ENCODE measurements around the gene PFN1. TPM values are rescaled to one million over a fixed set of nuclear protein-coding genes. Genes with fewer than 3 reads are reported as not detected.
"Not testable (repeated sequence)": the region's sequence is repeated elsewhere in the genome, so short reads cannot be mapped to it uniquely, and the experiment has no call there.

Gene PFN1
- polyA plus RNA-seq, 3 donors from 2014 or later = 3,573 to 4,444 (median 3,740) TPM

- Mint-ChIP-seq H3K27ac (peak overlapping the region in 2 of 6 donors; percentile 51 to 84), H3K4me1 (peaks cover 67 to 70% of the 10 kb centered on the region in 2 donors), H3K9me3 (no peaks in the 10 kb centered on the region), H3K36me3 (peaks cover 6 to 40% (median 20%) of the 10 kb centered on the region in 3 donors), H3K4me3 (peak overlapping the region; percentile 36 to 100 (median 99)), H3K27me3 (ENCODE audit: low read depth in 3 of 3) (peaks cover 13 to 27% (median 13%) of the 10 kb centered on the region in 3 donors)
- DNase-seq = no peak
Measured at GRCh38 chr17:4938069-4938491, 10.2 kb downstream of the PFN1 start.

DNA sequence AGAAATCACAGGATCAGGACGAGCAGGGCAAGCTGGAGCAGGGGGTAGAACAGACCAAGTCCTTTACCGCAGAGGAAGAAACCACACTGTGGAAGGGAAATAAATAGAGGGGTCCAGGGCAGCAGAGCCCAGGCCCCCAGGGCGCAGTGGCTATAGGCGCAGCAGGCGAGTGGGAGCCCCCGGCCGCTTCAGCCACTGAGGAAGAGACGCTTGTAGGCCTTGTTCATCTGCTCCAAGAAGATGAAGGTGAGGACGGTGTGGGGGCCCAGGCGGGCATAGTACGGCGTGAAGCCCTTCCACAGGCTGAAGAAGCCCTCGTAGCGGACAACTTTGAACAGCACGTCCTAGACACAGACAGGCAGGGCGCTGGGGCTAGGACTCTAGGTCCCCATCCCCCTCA, 10.8 kb downstream of the PFN1 start:
- H3K4me3 Mint-ChIP-seq = peak overlapping the region in 2 of 5 donors; percentile 14 to 44
- peaks cover 6 to 35% (median 17%) of the 10 kb centered on the region in 3 donors for H3K36me3 Mint-ChIP-seq
- H3K4me1 Mint-ChIP-seq = peaks cover 67% of the 10 kb centered on the region in 2 donors
- H3K27me3 Mint-ChIP-seq (ENCODE audit: low read depth in 3 of 3) = peaks cover 13 to 25% (median 14%) of the 10 kb centered on the region in 3 donors
- no peaks in the 10 kb centered on the region for H3K9me3 Mint-ChIP-seq
- H3K27ac Mint-ChIP-seq = peak overlapping the region in 1 of 6 donors; percentile 26
- no peak for DNase-seq

DNA sequence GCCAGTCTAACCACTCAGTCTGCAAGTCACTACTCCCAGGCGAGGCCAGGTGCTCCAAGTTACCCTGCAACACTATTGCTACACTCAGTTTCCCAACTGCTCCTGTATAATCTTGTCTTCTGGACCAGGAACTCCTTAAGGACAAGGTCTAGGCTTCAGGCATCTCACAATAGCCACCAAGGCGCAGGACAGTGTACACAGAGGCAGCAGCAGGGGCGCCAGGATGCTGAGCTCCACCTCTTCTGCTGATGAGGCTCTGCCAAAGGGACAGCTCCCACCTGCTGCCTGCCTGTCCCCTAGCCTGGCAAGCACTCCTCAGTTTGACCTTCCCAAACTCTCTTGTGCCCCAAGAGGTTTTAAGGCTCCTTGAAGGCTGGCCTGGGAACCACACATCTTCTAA, 11.9 kb downstream of the PFN1 start:
- no peaks in the 10 kb centered on the region for H3K9me3 Mint-ChIP-seq
- no peak for DNase-seq
- H3K27ac Mint-ChIP-seq = peak overlapping the region in 4 of 6 donors; percentile 26 to 65 (median 54)
- peaks cover 0 to 24% (median 10%) of the 10 kb centered on the region in 3 donors for H3K36me3 Mint-ChIP-seq
- peaks cover 56 to 59% of the 10 kb centered on the region in 2 donors for H3K4me1 Mint-ChIP-seq
- peaks cover 13 to 25% (median 14%) of the 10 kb centered on the region in 3 donors for H3K27me3 Mint-ChIP-seq (ENCODE audit: low read depth in 3 of 3)
- peak overlapping the region in 2 of 5 donors; percentile 0 to 3 for H3K4me3 Mint-ChIP-seq

DNA sequence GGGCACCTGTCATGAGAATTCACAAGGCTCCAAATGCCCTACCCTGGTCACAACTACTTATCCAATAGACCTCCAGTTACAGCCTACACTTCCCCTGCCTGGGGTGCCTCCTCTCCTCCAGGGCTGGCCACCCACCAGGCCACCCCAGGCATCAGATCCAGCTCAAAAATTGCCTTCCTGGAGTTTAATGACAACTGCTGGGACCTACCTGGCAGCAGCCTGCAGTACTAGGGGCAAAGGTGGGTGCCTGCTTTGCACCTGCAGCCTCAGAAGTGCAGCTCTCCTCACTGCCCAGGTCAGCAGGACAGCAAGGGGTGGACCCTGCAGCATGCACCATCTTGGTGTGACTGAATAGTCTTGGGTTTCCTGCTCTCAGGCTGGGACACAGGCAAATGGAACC, 12.7 kb downstream of the PFN1 start:
- H3K27me3 Mint-ChIP-seq (ENCODE audit: low read depth in 3 of 3) = peaks cover 13 to 17% (median 14%) of the 10 kb centered on the region in 3 donors
- DNase-seq = no peak
- no peak overlapping the region for H3K4me3 Mint-ChIP-seq
- peak overlapping the region in 4 of 6 donors; percentile 24 to 65 (median 50) for H3K27ac Mint-ChIP-seq
- no peaks in the 10 kb centered on the region for H3K9me3 Mint-ChIP-seq
- peaks cover 0 to 22% (median 15%) of the 10 kb centered on the region in 3 donors for H3K36me3 Mint-ChIP-seq
- peaks cover 48 to 53% of the 10 kb centered on the region in 2 donors for H3K4me1 Mint-ChIP-seq

GRCh38 chr17:4934173-4934979, 14.0 kb downstream of the PFN1 start:
- peaks cover 6 to 12% (median 10%) of the 10 kb centered on the region in 3 donors for H3K27me3 Mint-ChIP-seq (ENCODE audit: low read depth in 3 of 3)

GRCh38 chr17:4933646-4934045, 14.7 kb downstream of the PFN1 start:
- Mint-ChIP-seq H3K27me3 (ENCODE audit: low read depth in 3 of 3) (peaks cover 6 to 12% (median 10%) of the 10 kb centered on the region in 3 donors), H3K4me1 (peaks cover 39 to 40% of the 10 kb centered on the region in 2 donors), H3K4me3 (peak overlapping the region; percentile 54 to 79 (median 72)), H3K27ac (peak overlapping the region in 4 of 6 donors; percentile 9 to 65 (median 44)), H3K36me3 (peaks cover 0 to 25% (median 16%) of the 10 kb centered on the region in 3 donors), H3K9me3 (no peaks in the 10 kb centered on the region)
- DNase-seq = no peak

More at GRCh38 chr17:4934173-4934979, 14.0 kb downstream of the PFN1 start:
- Mint-ChIP-seq H3K4me1 (peaks cover 47 to 48% of the 10 kb centered on the region in 2 donors), H3K4me3 (peak overlapping the region; percentile 54 to 79 (median 72)), H3K36me3 (peaks cover 0 to 21% (median 12%) of the 10 kb centered on the region in 3 donors), H3K27ac (peak overlapping the region; percentile 9 to 65 (median 52)), H3K9me3 (no peaks in the 10 kb centered on the region)
- peak; percentile 54 to 55 (median 54) for DNase-seq

DNA sequence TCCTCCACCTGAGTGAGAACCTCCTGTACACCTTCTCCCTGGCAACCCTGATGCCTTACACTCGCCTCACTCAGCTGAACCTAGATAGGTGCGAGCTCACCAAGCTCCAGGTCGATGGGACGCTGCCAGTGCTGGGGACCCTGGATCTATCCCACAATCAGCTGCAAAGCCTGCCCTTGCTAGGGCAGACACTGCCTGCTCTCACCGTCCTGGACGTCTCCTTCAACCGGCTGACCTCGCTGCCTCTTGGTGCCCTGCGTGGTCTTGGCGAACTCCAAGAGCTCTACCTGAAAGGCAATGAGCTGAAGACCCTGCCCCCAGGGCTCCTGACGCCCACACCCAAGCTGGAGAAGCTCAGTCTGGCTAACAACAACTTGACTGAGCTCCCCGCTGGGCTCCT, 15.6 kb downstream of the PFN1 start:
- H3K36me3 Mint-ChIP-seq = peaks cover 0 to 23% (median 16%) of the 10 kb centered on the region in 3 donors
- no peaks in the 10 kb centered on the region for H3K9me3 Mint-ChIP-seq
- H3K4me3 Mint-ChIP-seq = no peak overlapping the region
- peaks cover 32 to 33% of the 10 kb centered on the region in 2 donors for H3K4me1 Mint-ChIP-seq
- H3K27ac Mint-ChIP-seq = no peak overlapping the region
- DNase-seq = no peak
- H3K27me3 Mint-ChIP-seq (ENCODE audit: low read depth in 3 of 3) = peaks cover 5 to 12% (median 10%) of the 10 kb centered on the region in 3 donors

DNA sequence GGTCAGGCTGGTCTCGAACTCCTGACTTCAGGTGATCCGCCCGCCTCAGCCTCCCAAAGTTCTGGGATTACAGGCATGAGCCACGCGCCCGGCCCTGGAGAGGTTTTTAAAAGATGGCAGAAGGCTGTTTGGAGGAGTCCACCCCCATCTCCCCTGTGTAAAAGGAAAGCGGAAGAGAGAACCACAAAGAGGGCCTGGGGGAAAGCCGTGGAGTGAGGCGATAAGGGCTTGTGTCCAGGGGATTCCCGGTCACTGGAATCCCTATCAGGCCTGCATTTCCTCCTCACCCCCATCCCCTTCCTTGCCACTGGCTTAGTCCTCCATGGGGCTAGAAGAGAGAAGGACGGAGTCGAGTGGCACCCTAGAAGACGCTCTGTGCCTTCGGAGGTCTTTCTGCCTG, 16.4 kb downstream of the PFN1 start, which contains the start of gene GP1BA:
Gene GP1BA, plus strand, starts transcription at position 315 of the 400 bp plus-strand sequence. CDS start 328 bp downstream, outside the sequence.
- peaks cover 0 to 16% (median 16%) of the 10 kb centered on the region in 3 donors for H3K36me3 Mint-ChIP-seq
- peaks cover 5 to 12% (median 10%) of the 10 kb centered on the region in 3 donors for H3K27me3 Mint-ChIP-seq (ENCODE audit: low read depth in 3 of 3)
- no peak for DNase-seq
- H3K4me1 Mint-ChIP-seq = peaks cover 32 to 33% of the 10 kb centered on the region in 2 donors
- no peaks in the 10 kb centered on the region for H3K9me3 Mint-ChIP-seq
- H3K4me3 Mint-ChIP-seq = no peak within 1 kb of the TSS
- H3K27ac Mint-ChIP-seq = peak within 1 kb of the TSS in 4 of 6 donors; percentile 7 to 63 (median 22)

DNA sequence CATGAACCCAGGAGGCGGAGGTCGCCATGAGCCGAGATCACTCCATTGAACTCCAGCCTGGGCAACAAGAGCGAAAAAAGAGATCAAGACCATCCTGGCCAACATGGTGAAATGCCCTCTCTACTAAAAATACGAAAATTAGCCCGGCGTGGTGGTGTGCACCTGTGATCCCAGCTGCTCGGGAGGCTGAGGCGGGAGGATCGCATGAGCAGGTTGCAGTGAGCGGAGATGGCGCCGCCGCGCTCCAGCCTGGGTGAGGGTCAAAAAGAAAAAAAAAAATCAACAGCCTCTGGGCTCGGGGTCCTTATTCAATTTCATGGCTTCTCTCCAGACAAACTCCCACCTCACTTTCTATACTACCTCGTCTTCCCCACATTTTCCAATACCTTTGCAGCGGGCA, 19.4 kb downstream of the PFN1 start:
- Mint-ChIP-seq H3K4me1 (peaks cover 13 to 14% of the 10 kb centered on the region in 2 donors), H3K9me3 (no peaks in the 10 kb centered on the region), H3K36me3 (peaks cover 0 to 21% (median 10%) of the 10 kb centered on the region in 3 donors), H3K27ac (no peak overlapping the region), H3K4me3 (no peak overlapping the region), H3K27me3 (ENCODE audit: low read depth in 3 of 3) (peaks cover 3 to 5% (median 5%) of the 10 kb centered on the region in 3 donors)
- DNase-seq = no peak

DNA sequence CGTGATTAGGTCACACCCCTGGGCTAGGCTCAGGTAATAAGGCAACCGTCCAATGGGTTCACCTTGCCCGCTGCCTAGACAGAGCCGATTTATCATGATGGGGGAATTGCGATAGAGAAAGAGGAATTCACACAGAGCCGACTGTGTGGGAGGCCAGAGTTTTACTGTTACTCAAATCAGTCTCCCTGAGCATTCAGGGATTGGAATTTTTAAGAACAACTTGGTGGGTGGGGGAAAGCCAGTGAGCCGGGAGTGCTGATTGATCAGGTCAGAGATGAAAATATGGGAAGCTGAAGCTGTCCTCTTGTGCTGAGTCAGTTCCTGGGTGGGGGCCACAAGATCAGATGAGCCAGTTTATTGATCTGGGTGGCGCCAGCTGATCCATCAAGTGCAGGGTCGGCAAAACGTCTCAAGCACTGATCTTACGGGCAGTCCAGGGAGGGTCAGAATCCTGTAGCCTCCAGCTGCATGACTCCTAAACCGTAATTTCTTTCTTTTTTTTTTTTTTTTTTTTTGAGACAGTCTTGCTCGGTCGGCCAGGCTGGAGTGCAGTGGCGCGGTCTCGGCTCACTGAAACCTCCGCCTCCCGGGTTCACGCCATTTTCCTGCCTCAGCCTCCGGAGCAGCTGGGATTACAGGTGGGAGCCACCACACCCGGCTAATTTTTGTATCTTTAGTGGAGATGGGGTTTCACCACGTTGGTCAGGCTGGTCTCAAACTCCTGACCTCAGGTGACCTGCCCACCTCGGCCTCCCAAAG, 21.6 kb downstream of the PFN1 start:
- H3K4me3 Mint-ChIP-seq, H3K4me1 Mint-ChIP-seq: not testable (repeated sequence)

DNA sequence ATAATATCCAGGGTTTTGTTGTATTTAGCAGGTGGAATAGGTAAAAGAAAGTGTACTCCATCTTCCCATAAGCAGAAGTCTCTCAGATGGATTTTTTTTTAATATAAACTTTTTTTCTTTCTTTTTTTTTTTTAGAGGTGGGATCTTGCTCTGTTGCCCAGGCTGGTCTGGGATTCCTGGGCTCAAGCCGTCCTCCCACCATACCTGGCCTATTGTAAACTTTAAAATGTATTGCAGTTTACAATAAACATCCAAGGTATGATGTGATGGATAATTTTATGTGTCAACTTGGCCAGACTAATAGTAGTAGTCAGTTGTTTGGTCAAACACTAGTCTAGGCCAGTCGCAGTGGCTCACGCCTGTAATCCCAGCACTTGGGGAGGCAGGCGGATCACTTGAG, 27.0 kb downstream of the PFN1 start:
- Mint-ChIP-seq H3K36me3 (peaks cover 0 to 5% (median 0%) of the 10 kb centered on the region in 3 donors), H3K27me3 (ENCODE audit: low read depth in 3 of 3) (no peaks in the 10 kb centered on the region), H3K4me1 (no peaks in the 10 kb centered on the region), H3K9me3 (no peaks in the 10 kb centered on the region), H3K27ac (no peak overlapping the region), H3K4me3 (no peak overlapping the region)
- DNase-seq = no peak

More for the DNA sequence above, 21.6 kb downstream of the PFN1 start:
- Mint-ChIP-seq H3K36me3 (peaks cover 0 to 17% (median 10%) of the 10 kb centered on the region in 3 donors), H3K27ac (peak overlapping the region in 1 of 6 donors; percentile 10)
- not testable (repeated sequence) for H3K27me3 Mint-ChIP-seq (ENCODE audit: low read depth in 3 of 3); DNase-seq; H3K9me3 Mint-ChIP-seq

- Mint-ChIP-seq H3K4me3 (no peak overlapping the region), H3K27me3 (ENCODE audit: low read depth in 3 of 3) (no peaks in the 10 kb centered on the region), H3K36me3 (peaks cover 0 to 5% (median 0%) of the 10 kb centered on the region in 3 donors), H3K27ac (peak overlapping the region in 1 of 6 donors; percentile 17), H3K9me3 (no peaks in the 10 kb centered on the region), H3K4me1 (no peaks in the 10 kb centered on the region)
- DNase-seq = no peak
Measured at GRCh38 chr17:4920351-4921048, 27.8 kb downstream of the PFN1 start.

- H3K36me3 Mint-ChIP-seq = peaks cover 0 to 3% (median 0%) of the 10 kb centered on the region in 3 donors
- no peaks in the 10 kb centered on the region for H3K4me1 Mint-ChIP-seq
- H3K4me3 Mint-ChIP-seq = no peak overlapping the region
- no peaks in the 10 kb centered on the region for H3K9me3 Mint-ChIP-seq
- DNase-seq = no peak
- H3K27me3 Mint-ChIP-seq (ENCODE audit: low read depth in 3 of 3) = no peaks in the 10 kb centered on the region
- H3K27ac Mint-ChIP-seq = no peak overlapping the region
Measured at GRCh38 chr17:4919511-4920047, 28.8 kb downstream of the PFN1 start.

Measured in immature natural killer cell (primary cell).